NCI-H526 (cell line): ENCODE measurements around the gene RSU1.
"Not testable (repeated sequence)": the region's sequence is repeated elsewhere in the genome, so short reads cannot be mapped to it uniquely, and the experiment has no call there.

Experiments
- DNase-seq, 2 experiments: peaks; one replicate each; lab custom pipeline; 2025; lab: John Stamatoyannopoulos, UW

Gene RSU1

GRCh38 chr10:16780338-16780880 lies 36.8 kb downstream of the RSU1 start:
- DNase-seq, result no peak

GRCh38 chr10:16779384-16779915 lies 37.8 kb downstream of the RSU1 start:
- DNase-seq, result no peak

GRCh38 chr10:16777473-16778370 lies 39.5 kb downstream of the RSU1 start:
- DNase-seq, result peak; percentile 7 to 58

GRCh38 chr10:16776896-16777295 lies 40.3 kb downstream of the RSU1 start:
- no peak for DNase-seq

- no peak for DNase-seq
These were observed 43.9 kb downstream of the RSU1 start for GRCh38 chr10:16773334-16773733.

GRCh38 chr10:16770670-16771069 lies 46.6 kb downstream of the RSU1 start:
- no peak for DNase-seq

GRCh38 chr10:16770141-16770540 lies 47.1 kb downstream of the RSU1 start:
- no peak for DNase-seq

GRCh38 chr10:16769331-16769730 lies 47.9 kb downstream of the RSU1 start:
- no peak for DNase-seq

- no peak for DNase-seq
These were observed 48.5 kb downstream of the RSU1 start for GRCh38 chr10:16768702-16769101.

- DNase-seq, result no peak
These were observed 51.5 kb downstream of the RSU1 start for GRCh38 chr10:16765509-16766375.

- DNase-seq, result no peak
These were observed 55.9 kb downstream of the RSU1 start for GRCh38 chr10:16761300-16761699.

- no peak for DNase-seq
These were observed 60.5 kb downstream of the RSU1 start for GRCh38 chr10:16756561-16757221.

- DNase-seq, result no peak
These were observed 62.5 kb downstream of the RSU1 start for GRCh38 chr10:16754765-16755164.

GRCh38 chr10:16752849-16753248 lies 64.4 kb downstream of the RSU1 start:
- DNase-seq, result not testable (repeated sequence)

- no peak for DNase-seq
These were observed 65.1 kb downstream of the RSU1 start for GRCh38 chr10:16752099-16752498.

- no peak for DNase-seq
These were observed 66.0 kb downstream of the RSU1 start for GRCh38 chr10:16751244-16751643.

GRCh38 chr10:16750461-16750860 lies 66.8 kb downstream of the RSU1 start:
- no peak for DNase-seq

GRCh38 chr10:16748749-16749148 lies 68.5 kb downstream of the RSU1 start:
- no peak for DNase-seq

- no peak for DNase-seq
These were observed 70.4 kb downstream of the RSU1 start for GRCh38 chr10:16746856-16747255.

- no peak for DNase-seq
These were observed 72.2 kb downstream of the RSU1 start for GRCh38 chr10:16745061-16745460.

- DNase-seq, result no peak
These were observed 74.9 kb downstream of the RSU1 start for GRCh38 chr10:16742165-16742960.
